ENCODE measurements around the gene FGD2.

- TF ChIP-seq EZH2phosphoT487 (IDR thresholded peaks at IDR 0.05; ENCODE audit: borderline replicate concordance) (no peak), CTCF (conservative IDR thresholded peaks at IDR 0.05; ENCODE audit: low read length) (no peak)
Observed at GRCh38 chr6:37010402-37010892, 5.0 kb downstream of the FGD2 start.

Data from Loucy (cell line).